A549 (cell line): ENCODE data around the gene ANXA3. TPM values are rescaled to one million over a fixed set of nuclear protein-coding genes. Genes with fewer than 3 reads are reported as not detected.
A peak's percentile ranks its signal among the peaks of the same experiment; 100 is the strongest.

Experiments
- ATAC-seq, 2 experiments: fragments of 200-7000 bp in 1 of 2; fragments of >200 bp in 1 of 2; cut with Nextera tagmentation in 1 of 2; cut with Tn5 transposase in 1 of 2; 3 replicates each; pipeline versions ENCODE4 v1.8.0 to v1.9.1; 2018 to 2020; ENCODE audit warnings: mild to moderate bottlenecking in 1 of 2, moderate library complexity in 1 of 2
- CTCF ChIA-PET: fragments of 300-600 bp; sonication (Branson Sonifier 250); formaldehyde crosslinking; extraction: SDS; loops from one replicate; lab custom pipeline; 2021; ENCODE audit warnings: antibody characterized with exemption, inconsistent platforms; lab: Yijun Ruan, JAX
- POLR2A ChIA-PET: fragments of 350-600 bp; formaldehyde crosslinking; extraction: SDS; loops from one replicate; lab custom pipeline; 2021; ENCODE audit warnings: antibody characterized with exemption, inconsistent platforms; lab: Yijun Ruan, JAX
- DNase-seq, 2 experiments: peaks; one replicate each; pipeline versions ENCODE4 v3.0.0 to v3.0.0-alpha.2; 2011 to 2016; ENCODE audit warnings: low read depth in 1 of 2, low spot score in 1 of 2
- FAIRE-seq: peaks from 2 replicates; lab custom pipeline; 2011; peaks lifted over from hg19 to GRCh38; lab: Jason Lieb, UNC
- H3K27ac ChIP-seq, 2 experiments: fragments of >200 bp; sonication (Bioruptor Twin); formaldehyde crosslinking; 3 replicates each; pipeline ENCODE4 v1.5.1; 2016 to 2017
- H3K4me1 ChIP-seq: fragments of >200 bp; sonication (Bioruptor Twin); formaldehyde crosslinking; 3 replicates; pipeline ENCODE4 v1.6.1; 2016
- H3K4me2 ChIP-seq: fragments of >200 bp; sonication (Bioruptor Twin); formaldehyde crosslinking; 3 replicates; pipeline ENCODE4 v1.6.1; 2016
- H3K4me3 ChIP-seq: fragments of >200 bp; sonication (Bioruptor Twin); formaldehyde crosslinking; 3 replicates; pipeline ENCODE4 v1.5.1; 2016
- H3K9me3 ChIP-seq: fragments of >200 bp; sonication (Bioruptor Twin); formaldehyde crosslinking; 3 replicates; pipeline ENCODE4 v1.6.1; 2016
- EP300 ChIP-seq, 2 experiments: fragments of >200 bp; sonication (Bioruptor Twin); formaldehyde crosslinking; IDR thresholded peaks; 2 replicates in 1 of 2; 3 replicates in 1 of 2; pipeline ENCODE4 v1.6.1; 2016 to 2017
- FOSL2 ChIP-seq, 2 experiments: fragments of 450-650 bp in 1 of 2; fragments of >200 bp in 1 of 2; sonication (Bioruptor Twin) in 1 of 2; formaldehyde crosslinking; IDR thresholded peaks; 2 replicates each; pipeline versions ENCODE4 v1.5.0 to v1.6.1; 2016 to 2020; ENCODE audit warnings: mild to moderate bottlenecking in 1 of 2, moderate library complexity in 1 of 2
- GATA3 ChIP-seq: IDR thresholded peaks from 2 replicates; pipeline ENCODE4 v1.6.1; 2012; ENCODE audit warnings: borderline replicate concordance
- JUN ChIP-seq, 2 experiments: fragments of >200 bp; sonication (Bioruptor Twin); formaldehyde crosslinking; IDR thresholded peaks; 2 replicates in 1 of 2; 3 replicates in 1 of 2; pipeline ENCODE4 v1.6.1; 2016 to 2017
- JUNB ChIP-seq: fragments of >200 bp; sonication (Bioruptor Twin); formaldehyde crosslinking; IDR thresholded peaks from 2 replicates; pipeline ENCODE4 v1.6.1; 2016
- MAFK ChIP-seq: fragments of 450-650 bp; IDR thresholded peaks from 2 replicates; pipeline ENCODE4 v1.6.1; 2014; ENCODE audit not compliant: partially characterized antibody
- MYC ChIP-seq: IDR thresholded peaks from 2 replicates; pipeline ENCODE4 v1.6.1; 2012; ENCODE audit warnings: mild to moderate bottlenecking, inconsistent platforms, low read length, improper control_type of control experiment, borderline replicate concordance
- NR3C1 ChIP-seq: fragments of >200 bp; sonication (Bioruptor Twin); formaldehyde crosslinking; IDR thresholded peaks from 3 replicates; pipeline ENCODE4 v1.6.1; 2017
- RAD21 ChIP-seq, 2 experiments: fragments of >200 bp in 1 of 2; sonication (Bioruptor Twin) in 1 of 2; formaldehyde crosslinking in 1 of 2; IDR thresholded peaks in 1 of 2; conservative IDR thresholded peaks in 1 of 2; 2 replicates in 1 of 2; 3 replicates in 1 of 2; pipeline ENCODE4 v1.6.1; 2012 to 2018; ENCODE audit warnings: inconsistent platforms in 1 of 2
- RARB ChIP-seq: fragments of 250-450 bp; sonication (Bioruptor Pico); IDR thresholded peaks from 2 replicates; pipeline ENCODE4 v1.8.0; 2021; ENCODE audit warnings: mild to moderate bottlenecking, moderate library complexity
- RFX5 ChIP-seq: fragments of 450-650 bp; IDR thresholded peaks from 2 replicates; pipeline ENCODE4 v1.7.1; 2014; ENCODE audit warnings: antibody characterized with exemption, mild to moderate bottlenecking, moderate library complexity
- SMC3 ChIP-seq: fragments of >200 bp; sonication (Bioruptor Twin); formaldehyde crosslinking; IDR thresholded peaks from 3 replicates; pipeline ENCODE4 v1.6.1; 2018; ENCODE audit warnings: inconsistent platforms
- ZC3H11A ChIP-seq: fragments of 450-650 bp; IDR thresholded peaks from 2 replicates; pipeline ENCODE4 v1.6.1; 2014; ENCODE audit warnings: antibody characterized with exemption, mild to moderate bottlenecking
- WGBS: methylation state at CpG from one replicate; pipeline ENCODE4 v1.1.6; 2017; ENCODE audit errors: missing lambda C conversion rate; 5-methylcytosine and 5-hydroxymethylcytosine counted together
- polyA plus RNA-seq, 4 experiments: library from polyadenylated mRNA; depleted of rRNA in 3 of 4; stranded (reverse); fragments of >200 nt; fragmentation: RNase III in 1 of 4; extraction: RNeasy Plus Mini Kit Qiagen cat#74134 plus additional on column Dnase treatment in 1 of 4; gene quantifications; 2 replicates in 3 of 4; 3 replicates in 1 of 4; pipeline ENCODE4 v1.2.3, GENCODE V29; 2011 to 2017
- TF ChIP-seq, protein P1 (sequence below): fragments of 250-450 bp; sonication (Bioruptor Pico); IDR thresholded peaks from 2 replicates; pipeline ENCODE4 v1.5.0; 2021; ENCODE audit warnings: mild to moderate bottlenecking, moderate library complexity, borderline replicate concordance
- TF ChIP-seq, protein P2 (sequence below): fragments of >200 bp; sonication (Bioruptor Twin); formaldehyde crosslinking; IDR thresholded peaks from 3 replicates; pipeline ENCODE4 v1.6.1; 2016
- TF ChIP-seq, protein P3 (sequence below): IDR thresholded peaks from 2 replicates; pipeline ENCODE4 v1.6.1; 2012

ANXA3 gene
- polyA plus RNA-seq, 2 of the 4 experiments (the other 2 are of a cell fraction), result 126 to 134 TPM

DNA sequence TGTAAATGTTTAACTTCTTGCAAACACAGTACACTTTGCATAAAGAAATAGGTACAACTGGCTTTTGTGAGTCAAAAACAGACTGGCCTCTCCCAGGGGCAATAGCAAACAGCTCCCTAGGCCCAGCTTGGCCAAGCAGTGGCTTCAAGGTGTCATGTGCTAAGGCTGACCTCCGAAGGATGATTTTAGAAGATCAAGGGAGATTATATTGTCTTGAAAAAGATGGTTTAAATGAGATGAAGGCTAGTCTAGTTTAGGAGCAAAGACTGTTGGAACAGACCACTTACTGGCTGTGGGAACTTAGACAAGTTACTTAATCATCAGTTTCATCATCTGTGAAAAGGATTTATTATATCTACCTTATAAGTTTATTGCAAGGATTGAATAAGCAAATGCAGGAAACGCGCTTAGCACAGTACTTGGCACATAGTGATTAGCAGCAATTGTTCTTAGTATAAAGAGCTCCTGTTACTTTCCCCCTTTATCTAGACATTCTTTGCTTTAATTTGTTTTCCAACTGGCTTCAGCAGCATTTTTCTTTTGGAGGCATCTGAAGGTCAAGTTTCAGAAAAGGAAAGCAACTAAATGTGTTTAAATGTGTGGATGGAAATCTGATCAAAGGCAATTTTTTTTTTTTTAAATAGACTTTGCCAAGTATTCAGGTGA lies 17.2 kb downstream of the ANXA3 start:
- H3K27ac ChIP-seq, result peak overlapping the region; percentile 79 to 95
- H3K9me3 ChIP-seq, result no peaks in the 10 kb centered on the region
- peak in 1 of 2 experiments; percentile 34; a peak in 2 of 6 replicates for ATAC-seq
- H3K4me2 ChIP-seq, result peak overlapping the region; percentile 90
- CTCF ChIA-PET, result interaction anchor here (1.4 kb wide), 1 partner anchor 17 kb away, joined by 3 read pairs; the partner anchor contains the start of gene ANXA3
- H3K4me1 ChIP-seq, result peaks cover 69% of the 10 kb centered on the region
- POLR2A ChIA-PET, result interaction anchor here (1.0 to 1.6 kb wide), 3 partner anchors 8 to 509 kb away, joined by 5 to 6 read pairs (median 6); partner anchors contain the start of gene ANXA3
- no peak for FAIRE-seq
- DNase-seq, result peak in 1 of 2 experiments; percentile 45
- 50% methylated on average over 3 of the region's 3 CpGs for WGBS
- no peak for TF ChIP-seq MYC
- TF ChIP-seq GATA3, result no peak
- peak in 1 of 2 experiments; percentile 22; a peak in 1 of 5 replicates for TF ChIP-seq RAD21 (conservative IDR thresholded peaks at IDR 0.05 in 1 of 2, IDR thresholded peaks at IDR 0.05 in 1 of 2)
- no peak for TF ChIP-seq ZC3H11A
- peak overlapping the region; percentile 2; the same call in 1 of the 3 replicates for H3K4me3 ChIP-seq

DNA sequence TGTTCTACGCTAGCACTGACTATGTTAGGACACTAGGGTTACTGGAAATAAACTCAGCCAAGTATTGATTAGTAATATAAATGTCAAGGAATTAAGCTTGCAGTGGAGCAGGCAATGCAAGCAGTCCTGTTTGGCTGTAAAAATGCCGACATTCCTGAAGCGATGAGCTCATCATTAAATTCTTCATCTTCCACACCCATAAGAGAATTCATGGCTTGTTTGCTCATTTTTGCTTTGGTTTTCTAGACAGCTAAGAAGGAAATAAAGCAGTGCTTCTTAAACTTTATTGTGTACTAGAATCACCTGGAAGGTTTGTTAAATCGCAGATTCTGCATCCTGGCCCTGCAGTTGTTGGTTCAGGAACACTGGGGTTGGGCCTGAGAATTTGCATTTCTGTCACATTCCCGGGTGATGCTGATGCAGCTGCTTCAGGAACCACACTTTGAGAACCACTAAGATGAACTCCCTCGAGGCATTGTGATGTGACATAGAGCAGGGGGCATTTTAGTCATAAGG lies 17.8 kb downstream of the ANXA3 start:
- CTCF ChIA-PET, result interaction anchor here (1.0 to 1.4 kb wide), 3 partner anchors 8 to 52 kb away, joined by 3 read pairs; partner anchors contain the start of gene ANXA3
- DNase-seq (peak; percentile 32 to 83), ATAC-seq (peak; percentile 62 to 79), FAIRE-seq (no peak)
- TF ChIP-seq JUN (IDR thresholded peaks at IDR 0.05) (peak in 1 of 2 experiments; percentile 60; a peak in 1 of 5 replicates), JUNB (peak; percentile 58; the same call in 1 of the 2 replicates), RAD21 (conservative IDR thresholded peaks at IDR 0.05 in 1 of 2, IDR thresholded peaks at IDR 0.05 in 1 of 2) (peak in 1 of 2 experiments; percentile 12; a peak in 1 of 5 replicates), MAFK (peak; percentile 51), FOSL2 (IDR thresholded peaks at IDR 0.05) (no peak), FOSL2 (CRISPR knock-in tag; IDR thresholded peaks at IDR 0.05) (peak; percentile 63), EP300 (IDR thresholded peaks at IDR 0.05) (peak in 1 of 2 experiments; percentile 68; a peak in 2 of 5 replicates), RARB (CRISPR knock-in tag) (no peak), GATA3 (peak; percentile 66; the same call in 1 of the 2 replicates), SMC3 (no peak)
- TF ChIP-seq, protein P1, sequence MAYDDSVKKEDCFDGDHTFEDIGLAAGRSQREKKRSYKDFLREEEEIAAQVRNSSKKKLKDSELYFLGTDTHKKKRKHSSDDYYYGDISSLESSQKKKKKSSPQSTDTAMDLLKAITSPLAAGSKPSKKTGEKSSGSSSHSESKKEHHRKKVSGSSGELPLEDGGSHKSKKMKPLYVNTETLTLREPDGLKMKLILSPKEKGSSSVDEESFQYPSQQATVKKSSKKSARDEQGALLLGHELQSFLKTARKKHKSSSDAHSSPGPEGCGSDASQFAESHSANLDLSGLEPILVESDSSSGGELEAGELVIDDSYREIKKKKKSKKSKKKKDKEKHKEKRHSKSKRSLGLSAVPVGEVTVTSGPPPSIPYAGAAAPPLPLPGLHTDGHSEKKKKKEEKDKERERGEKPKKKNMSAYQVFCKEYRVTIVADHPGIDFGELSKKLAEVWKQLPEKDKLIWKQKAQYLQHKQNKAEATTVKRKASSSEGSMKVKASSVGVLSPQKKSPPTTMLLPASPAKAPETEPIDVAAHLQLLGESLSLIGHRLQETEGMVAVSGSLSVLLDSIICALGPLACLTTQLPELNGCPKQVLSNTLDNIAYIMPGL (CRISPR knock-in tag), result no peak
- TF ChIP-seq, protein P2, sequence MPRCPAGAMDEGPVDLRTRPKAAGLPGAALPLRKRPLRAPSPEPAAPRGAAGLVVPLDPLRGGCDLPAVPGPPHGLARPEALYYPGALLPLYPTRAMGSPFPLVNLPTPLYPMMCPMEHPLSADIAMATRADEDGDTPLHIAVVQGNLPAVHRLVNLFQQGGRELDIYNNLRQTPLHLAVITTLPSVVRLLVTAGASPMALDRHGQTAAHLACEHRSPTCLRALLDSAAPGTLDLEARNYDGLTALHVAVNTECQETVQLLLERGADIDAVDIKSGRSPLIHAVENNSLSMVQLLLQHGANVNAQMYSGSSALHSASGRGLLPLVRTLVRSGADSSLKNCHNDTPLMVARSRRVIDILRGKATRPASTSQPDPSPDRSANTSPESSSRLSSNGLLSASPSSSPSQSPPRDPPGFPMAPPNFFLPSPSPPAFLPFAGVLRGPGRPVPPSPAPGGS, result 0 out of 3 replicates have a peak, but pooled peaks have one; percentile 16
- TF ChIP-seq, protein P3, sequence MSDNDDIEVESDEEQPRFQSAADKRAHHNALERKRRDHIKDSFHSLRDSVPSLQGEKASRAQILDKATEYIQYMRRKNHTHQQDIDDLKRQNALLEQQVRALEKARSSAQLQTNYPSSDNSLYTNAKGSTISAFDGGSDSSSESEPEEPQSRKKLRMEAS, result peak; percentile 43; the same call in 1 of the 2 replicates
- WGBS, result 2% methylated on average over 5 of the region's 6 CpGs
- no peaks in the 10 kb centered on the region; the same call in 2 of the 3 replicates for H3K9me3 ChIP-seq
- POLR2A ChIA-PET, result interaction anchor here (1.0 to 1.6 kb wide), 3 partner anchors 9 to 510 kb away, joined by 5 to 6 read pairs (median 6); partner anchors contain the start of gene ANXA3
- H3K27ac ChIP-seq, result peak overlapping the region; percentile 79 to 95
- H3K4me2 ChIP-seq, result peak overlapping the region; percentile 90
- peak overlapping the region; percentile 24; the same call in 1 of the 3 replicates for H3K4me3 ChIP-seq
- peaks cover 64% of the 10 kb centered on the region for H3K4me1 ChIP-seq

DNA sequence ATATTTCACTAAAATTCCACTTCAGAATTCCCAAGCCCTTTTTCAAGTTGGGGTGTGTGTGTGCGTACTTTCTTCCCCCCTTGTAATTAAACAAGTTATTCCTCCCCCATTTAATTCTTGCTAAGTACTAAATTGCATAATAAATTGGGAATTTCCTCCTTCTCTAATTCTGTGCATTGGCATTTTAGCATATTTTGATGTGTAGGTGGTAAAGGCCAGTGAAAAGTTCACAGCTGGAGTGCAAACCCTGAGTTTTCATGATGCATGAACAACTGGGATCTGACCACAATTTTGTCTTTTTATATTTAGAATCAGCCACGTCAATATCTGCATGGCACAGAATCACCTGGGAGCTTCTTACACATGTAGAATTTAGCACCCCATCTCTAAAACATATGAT lies 18.5 kb downstream of the ANXA3 start:
- FAIRE-seq (no peak), DNase-seq (no peak), ATAC-seq (no peak)
- ChIA-PET CTCF (interaction anchor here (1.0 to 1.2 kb wide), 2 partner anchors 9 to 52 kb away, joined by 3 read pairs; no protein-coding TSS in a partner anchor), POLR2A (interaction anchor here (1.6 kb wide), 1 partner anchor 10 kb away, joined by 6 read pairs; no protein-coding TSS in a partner anchor)
- H3K4me2 ChIP-seq, result peak overlapping the region; percentile 90
- H3K9me3 ChIP-seq, result no peaks in the 10 kb centered on the region; the same call in 2 of the 3 replicates
- 90% methylated on average over 2 of the region's 2 CpGs for WGBS
- peaks cover 56% of the 10 kb centered on the region for H3K4me1 ChIP-seq
- TF ChIP-seq RFX5, result no peak
- no peak for TF ChIP-seq FOSL2 (IDR thresholded peaks at IDR 0.05)
- TF ChIP-seq FOSL2 (CRISPR knock-in tag; IDR thresholded peaks at IDR 0.05), result no peak
- TF ChIP-seq NR3C1, result no peak
- H3K4me3 ChIP-seq, result no peak overlapping the region; the same call in 2 of the 3 replicates
- H3K27ac ChIP-seq, result peak overlapping the region; percentile 79 to 95
